Ovary (tissue), 9 donors: Measurements from ENCODE around the gene NGDN. TPM values are rescaled to one million over a fixed set of nuclear protein-coding genes. Genes with fewer than 3 reads are reported as not detected.

ENCODE experiments used
- DNase-seq, 5 donors: peaks; one replicate each; pipeline ENCODE4 v3.0.0-alpha.2; 2019 to 2020
- H3K27ac ChIP-seq, 2 donors: fragments of 200-600 bp; one replicate each; pipeline versions ENCODE4 v1.5.1 to v1.8.0; 2019 to 2022
- H3K27me3 ChIP-seq: fragments of 200-600 bp; one replicate; pipeline ENCODE4 v1.8.0; 2022
- H3K36me3 ChIP-seq: fragments of 200-600 bp; sonication (generic); one replicate; pipeline ENCODE4 v1.5.1; 2019
- H3K4me1 ChIP-seq: one replicate; pipeline ENCODE4 v1.8.1; 2013; ENCODE audit warnings: mild to moderate bottlenecking, moderate library complexity; ENCODE audit not compliant: insufficient read depth
- H3K4me3 ChIP-seq: fragments of 200-600 bp; sonication (generic); one replicate; pipeline ENCODE4 v1.5.1; 2017
- H3K9me3 ChIP-seq, 2 donors: fragments of 200-600 bp in 1 of 2; sonication (generic) in 1 of 2; one replicate each; pipeline versions ENCODE4 v1.5.1 to v1.8.1; 2013 to 2019; ENCODE audit warnings: mild to moderate bottlenecking in 1 of 2, moderate library complexity in 1 of 2
- EP300 ChIP-seq: sonication (generic); formaldehyde crosslinking; IDR thresholded peaks from one replicate; pipeline ENCODE4 v1.6.1; 2017; ENCODE audit warnings: antibody characterized with exemption
- POLR2A ChIP-seq: fragments of 450-650 bp; IDR thresholded peaks from one replicate; pipeline ENCODE4 v1.6.1; 2017; ENCODE audit warnings: antibody characterized with exemption, mild to moderate bottlenecking, moderate library complexity
- WGBS, 3 donors: extraction: QIAGEN DNeasy Blood & Tissue Kit in 1 of 3; methylation state at CpG; one replicate each; pipeline versions ENCODE4 v1.1.5 to v1.1.7; 2013 to 2017; 5-methylcytosine and 5-hydroxymethylcytosine counted together
- intact Hi-C, 4 donors: fragments of 100-400 bp; cut with DNase I; formaldehyde crosslinking; loops; one replicate each; pipeline versions ENCODE4 v1.11.0 to v1.15.1; 2022 to 2023
- polyA plus RNA-seq, 2 donors: library from polyadenylated mRNA; stranded (reverse); fragments of 200-250 nt in 1 of 2; fragments of 350-450 nt in 1 of 2; fragmentation: Illumina TruSeq in 1 of 2; extraction: RNeasy Lipid Tissue Mini Kit (QIAGEN cat#74804) in 1 of 2; gene quantifications; one replicate each; pipeline ENCODE4 v1.2.3, GENCODE V29; 2013 to 2014
- total RNA-seq, 7 donors: library from RNA; depleted of rRNA in 2 of 7; stranded (reverse); fragments of >200 nt in 2 of 7; fragmentation: NEBNext Ultra II Directional in 3 of 7; extraction: Animal tissue kit (Norgen Biotek cat#: 25700) in 3 of 7; gene quantifications; one replicate each; pipeline versions ENCODE4 v1.1.0 to v1.2.4, GENCODE V29; 2016 to 2023
- TF ChIP-seq, protein P1 (sequence below), 3 donors: fragments of 450-650 bp in 2 of 3; fragments of 200-600 bp in 1 of 3; IDR thresholded peaks; one replicate each; pipeline versions ENCODE4 v1.5.1 to v1.8.0; 2016 to 2022; ENCODE audit warnings: antibody characterized with exemption in 3 of 3, mild to moderate bottlenecking in 1 of 3
- donor health status: DM: no; HTN: no; CAD: no; lungs with moderate emphysema.
- donor health status: DM: no; HTN: no; CAD: no.
- donor health status: Bipolar disorder and iron deficiency.
- donor health status: DM: yes; HTN: yes; CAD: no.
- donor health status: DM: no; HTN: no; CAD: no.
- donor health status: DM: yes; HTN: yes; CAD: no.

NGDN gene
- total and polyA plus RNA-seq, 9 donors = 32.9 to 57.5 (median 39.4) TPM

DNA sequence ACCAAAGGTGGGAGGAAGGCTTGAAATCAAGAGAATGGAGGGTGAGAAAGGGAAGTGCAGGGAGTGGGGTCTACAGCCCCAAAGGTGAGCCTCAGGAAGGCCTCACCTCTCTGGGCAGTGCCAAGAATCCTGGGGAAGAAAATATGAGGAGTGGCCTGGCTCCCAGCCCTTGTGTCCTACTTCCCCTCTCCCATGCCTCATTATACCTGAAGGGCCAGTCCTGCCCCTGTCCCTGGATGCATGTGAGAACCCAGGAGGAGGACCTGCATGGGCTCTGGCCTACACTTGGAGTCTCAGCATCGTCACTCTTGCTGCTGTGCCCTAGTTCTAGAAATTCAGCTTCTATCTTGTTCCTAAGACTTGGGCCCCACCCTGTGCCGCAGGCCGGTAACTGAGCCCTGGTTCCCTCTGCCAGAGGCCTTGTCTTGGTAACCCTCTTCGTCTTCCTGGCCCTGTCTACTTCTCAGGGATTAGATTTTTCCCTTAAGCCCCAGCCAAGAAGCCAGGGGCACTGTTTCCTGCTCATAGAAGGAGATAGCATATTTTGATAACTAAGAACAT is 23.1 kb upstream of the NGDN start:
- Histone ChIP-seq H3K4me1 (no peaks in the 10 kb centered on the region), H3K27ac (no peak overlapping the region), H3K27me3 (no peaks in the 10 kb centered on the region), H3K4me3 (no peak overlapping the region), H3K36me3 (no peaks in the 10 kb centered on the region), H3K9me3 (no peaks in the 10 kb centered on the region)
- no peak for DNase-seq
- WGBS, 3 donors = 50 to 55% (median 54%) methylated on average over 4 of the region's 4 CpGs
- intact Hi-C loops = no loop called here
- TF ChIP-seq POLR2A (no peak), EP300 (no peak)
- TF ChIP-seq, protein P1, sequence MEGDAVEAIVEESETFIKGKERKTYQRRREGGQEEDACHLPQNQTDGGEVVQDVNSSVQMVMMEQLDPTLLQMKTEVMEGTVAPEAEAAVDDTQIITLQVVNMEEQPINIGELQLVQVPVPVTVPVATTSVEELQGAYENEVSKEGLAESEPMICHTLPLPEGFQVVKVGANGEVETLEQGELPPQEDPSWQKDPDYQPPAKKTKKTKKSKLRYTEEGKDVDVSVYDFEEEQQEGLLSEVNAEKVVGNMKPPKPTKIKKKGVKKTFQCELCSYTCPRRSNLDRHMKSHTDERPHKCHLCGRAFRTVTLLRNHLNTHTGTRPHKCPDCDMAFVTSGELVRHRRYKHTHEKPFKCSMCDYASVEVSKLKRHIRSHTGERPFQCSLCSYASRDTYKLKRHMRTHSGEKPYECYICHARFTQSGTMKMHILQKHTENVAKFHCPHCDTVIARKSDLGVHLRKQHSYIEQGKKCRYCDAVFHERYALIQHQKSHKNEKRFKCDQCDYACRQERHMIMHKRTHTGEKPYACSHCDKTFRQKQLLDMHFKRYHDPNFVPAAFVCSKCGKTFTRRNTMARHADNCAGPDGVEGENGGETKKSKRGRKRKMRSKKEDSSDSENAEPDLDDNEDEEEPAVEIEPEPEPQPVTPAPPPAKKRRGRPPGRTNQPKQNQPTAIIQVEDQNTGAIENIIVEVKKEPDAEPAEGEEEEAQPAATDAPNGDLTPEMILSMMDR (IDR thresholded peaks at IDR 0.05) = no peak

DNA sequence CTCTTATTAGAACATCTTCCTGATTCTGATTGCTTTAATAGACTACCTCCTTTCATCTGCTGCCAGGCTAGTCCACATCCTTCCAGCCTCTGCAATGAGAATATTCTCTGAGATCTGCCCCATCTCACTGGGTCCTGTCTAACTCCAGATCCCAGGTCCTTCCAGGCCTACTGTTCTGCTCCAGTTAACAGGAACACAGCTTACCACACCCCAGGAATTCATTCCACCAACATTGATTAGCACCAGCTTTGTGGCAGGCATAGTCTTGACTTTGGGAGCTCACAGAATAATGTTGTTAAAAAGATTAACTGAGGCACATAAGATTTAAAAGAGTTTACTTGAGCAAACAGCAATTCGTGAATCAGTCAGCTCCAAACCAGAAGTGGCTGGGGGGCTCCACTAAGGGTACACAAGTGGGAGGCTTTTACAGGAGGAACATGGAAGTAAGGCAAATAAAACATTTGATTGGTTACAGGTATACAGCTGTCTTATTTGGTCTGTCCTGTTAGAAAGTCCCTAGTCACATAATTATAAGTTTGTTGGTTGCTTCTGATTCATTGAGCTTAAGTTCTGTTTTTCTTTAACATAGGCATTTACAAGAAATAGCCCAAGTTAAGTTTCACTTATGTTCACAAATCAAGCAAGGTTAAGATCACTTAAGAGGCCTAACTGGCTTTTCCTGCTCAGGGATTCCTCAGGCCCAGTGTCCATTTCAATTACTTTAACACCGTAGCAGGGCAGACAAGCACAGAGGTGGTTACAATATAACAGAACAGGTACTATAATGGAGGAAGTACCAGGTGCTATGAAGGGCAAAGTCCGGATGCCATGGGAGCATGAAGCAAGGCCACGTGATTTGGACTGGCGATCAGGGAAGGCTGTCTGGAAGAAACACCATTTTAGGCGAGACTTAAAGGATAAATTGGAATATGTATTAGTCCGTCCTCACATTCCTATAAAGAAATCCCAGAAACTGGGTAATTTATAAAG is 21.8 kb upstream of the NGDN start:
- Histone ChIP-seq H3K27me3 (no peaks in the 10 kb centered on the region), H3K36me3 (no peaks in the 10 kb centered on the region), H3K9me3 (no peaks in the 10 kb centered on the region), H3K27ac (no peak overlapping the region), H3K4me3 (no peak overlapping the region), H3K4me1 (no peaks in the 10 kb centered on the region)
- TF ChIP-seq EP300 (no peak), POLR2A (no peak)
- TF ChIP-seq, protein P1 (IDR thresholded peaks at IDR 0.05) = no peak
- no peak for DNase-seq
- WGBS, 3 donors = 82 to 86% (median 85%) methylated on average over 7 of the region's 7 CpGs
- intact Hi-C loops = no loop called here

DNA sequence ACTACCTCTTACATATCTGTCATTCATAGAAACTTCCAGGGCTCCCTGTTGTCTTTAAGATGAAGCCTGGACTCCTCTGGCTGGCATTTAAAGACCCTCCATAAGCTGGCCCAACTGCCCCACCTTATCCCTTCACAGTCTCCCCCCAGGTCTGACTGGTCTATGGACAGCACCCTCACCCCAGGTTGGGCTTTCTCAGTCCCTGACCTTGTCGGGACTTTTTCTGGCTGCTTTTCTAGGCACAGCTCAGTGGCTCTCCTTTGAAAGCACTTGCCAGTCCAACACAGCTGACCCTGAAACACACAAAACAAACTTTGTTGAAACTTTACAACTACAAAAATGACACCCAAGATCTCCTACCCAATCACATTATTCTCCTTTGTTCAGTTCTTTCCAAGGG is 20.2 kb upstream of the NGDN start:
- H3K9me3 ChIP-seq = no peaks in the 10 kb centered on the region
- H3K4me1 ChIP-seq = no peaks in the 10 kb centered on the region
- no peak overlapping the region for H3K27ac ChIP-seq
- H3K36me3 ChIP-seq = no peaks in the 10 kb centered on the region
- no peak for DNase-seq
- TF ChIP-seq POLR2A (no peak), EP300 (no peak)
- TF ChIP-seq, protein P1 (IDR thresholded peaks at IDR 0.05) = no peak
- H3K4me3 ChIP-seq = no peak overlapping the region
- H3K27me3 ChIP-seq = no peaks in the 10 kb centered on the region
- intact Hi-C loops = no loop called here
- WGBS, 3 donors = 25 to 50% (median 48%) methylated on average over 1 of the region's 1 CpG

DNA sequence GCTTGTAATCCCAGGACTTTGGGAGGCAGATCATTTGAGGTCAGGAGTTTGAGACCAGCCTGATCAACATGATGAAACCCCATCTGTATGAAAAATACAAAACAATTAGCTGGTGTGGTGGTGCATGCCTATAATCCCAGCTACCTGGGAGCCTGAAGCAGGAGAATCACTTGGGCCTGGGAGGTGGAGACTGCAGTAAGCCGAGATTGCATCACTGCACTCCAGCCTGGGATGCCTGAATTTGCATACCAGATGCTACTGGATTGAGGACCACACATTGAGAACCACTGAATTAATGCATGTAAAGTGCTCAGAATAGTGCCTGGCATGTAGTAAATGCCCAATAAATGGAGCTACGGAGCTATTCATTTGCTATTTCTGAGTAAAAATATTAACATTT is 19.1 kb upstream of the NGDN start:
- TF ChIP-seq POLR2A = no peak
- TF ChIP-seq, protein P1 (IDR thresholded peaks at IDR 0.05) = no peak
- no peak for TF ChIP-seq EP300
- intact Hi-C loops = no loop called here
- no peak overlapping the region for H3K27ac ChIP-seq
- no peaks in the 10 kb centered on the region for H3K4me1 ChIP-seq
- no peak for DNase-seq
- H3K27me3 ChIP-seq = no peaks in the 10 kb centered on the region
- WGBS, 3 donors = 72 to 79% (median 73%) methylated on average over 2 of the region's 2 CpGs
- H3K36me3 ChIP-seq = no peaks in the 10 kb centered on the region
- no peak overlapping the region for H3K4me3 ChIP-seq
- H3K9me3 ChIP-seq = no peaks in the 10 kb centered on the region
